GM23338 (cell line): Measurements from ENCODE around the gene SYNDIG1. TPM values are rescaled to one million over a fixed set of nuclear protein-coding genes. Genes with fewer than 3 reads are reported as not detected.

Experiments used
- ATAC-seq: fragments of 200-7000 bp; cut with Tn5 transposase; 3 replicates; pipeline ENCODE4 v1.9.1; 2020
- DNase-seq: peaks from one replicate; pipeline ENCODE4 v3.0.0-alpha.2; 2015; ENCODE audit warnings: low spot score
- H2AFZ ChIP-seq: fragments of 200-600 bp; sonication (generic); 2 replicates; pipeline ENCODE4 v1.8.0; 2016; ENCODE audit warnings: antibody characterized with exemption, mild to moderate bottlenecking, moderate library complexity
- H3F3A ChIP-seq: fragments of 200-600 bp; sonication (generic); replicated peaks from 2 replicates; pipeline ENCODE4 v1.8.0; 2017; ENCODE audit warnings: antibody characterized with exemption, mixed run types, low read depth
- H3K27ac ChIP-seq: fragments of 200-600 bp; sonication (generic); 2 replicates; pipeline ENCODE4 v1.6.1; 2016; ENCODE audit warnings: low read depth
- H3K27me3 ChIP-seq: fragments of 200-600 bp; sonication (generic); 2 replicates; pipeline ENCODE4 v1.8.0; 2016; ENCODE audit warnings: mild to moderate bottlenecking, mixed run types, moderate library complexity; ENCODE audit not compliant: insufficient read depth
- H3K36me3 ChIP-seq: fragments of 200-600 bp; sonication (generic); 2 replicates; pipeline ENCODE4 v1.8.0; 2016; ENCODE audit warnings: mild to moderate bottlenecking; ENCODE audit not compliant: insufficient read depth
- H3K4me1 ChIP-seq: fragments of 200-600 bp; sonication (generic); 2 replicates; pipeline ENCODE4 v1.8.0; 2016; ENCODE audit warnings: mild to moderate bottlenecking, moderate library complexity; ENCODE audit not compliant: insufficient read depth
- H3K4me2 ChIP-seq: fragments of 200-600 bp; sonication (generic); 2 replicates; pipeline ENCODE4 v1.7.1; 2017; ENCODE audit warnings: mixed run types
- H3K4me3 ChIP-seq: fragments of 200-600 bp; sonication (generic); 2 replicates; pipeline ENCODE4 v1.6.1; 2016; ENCODE audit warnings: mixed run types
- H3K79me2 ChIP-seq: fragments of 200-600 bp; sonication (generic); replicated peaks from 2 replicates; pipeline ENCODE4 v1.8.0; 2017; ENCODE audit warnings: mild to moderate bottlenecking; ENCODE audit not compliant: insufficient read depth
- H3K9me2 ChIP-seq: fragments of 200-600 bp; sonication (generic); 2 replicates; pipeline ENCODE4 v1.8.0; 2017; ENCODE audit not compliant: insufficient read depth
- H4K20me1 ChIP-seq: fragments of 200-600 bp; sonication (generic); replicated peaks from 2 replicates; pipeline ENCODE4 v1.8.0; 2017; ENCODE audit warnings: mild to moderate bottlenecking; ENCODE audit not compliant: insufficient read depth
- H3K27ac Mint-ChIP-seq: 2 replicates; pipeline ENCODE4 v1.8.0; 2020; ENCODE audit warnings: inconsistent platforms, mild to moderate bottlenecking, moderate library complexity, mixed read lengths
- H3K27me3 Mint-ChIP-seq: 3 replicates; pipeline ENCODE4 v1.8.0; 2022; ENCODE audit warnings: low read depth, mild to moderate bottlenecking, moderate library complexity, mixed read lengths, inconsistent platforms; ENCODE audit not compliant: insufficient read depth, poor library complexity
- H3K36me3 Mint-ChIP-seq: 3 replicates; pipeline ENCODE4 v1.8.0; 2021; ENCODE audit warnings: low read depth, mild to moderate bottlenecking, inconsistent platforms, moderate library complexity, mixed read lengths
- H3K4me1 Mint-ChIP-seq: 3 replicates; pipeline ENCODE4 v1.8.0; 2020; ENCODE audit warnings: mild to moderate bottlenecking, inconsistent platforms, mixed read lengths
- H3K4me3 Mint-ChIP-seq: 3 replicates; pipeline ENCODE4 v1.8.0; 2021; ENCODE audit warnings: moderate library complexity, mild to moderate bottlenecking, inconsistent platforms, mixed read lengths
- H3K9me3 Mint-ChIP-seq: 3 replicates; pipeline ENCODE4 v1.8.0; 2020; ENCODE audit warnings: moderate library complexity, mild to moderate bottlenecking, inconsistent platforms, mixed read lengths
- EZH2 ChIP-seq: fragments of 200-600 bp; sonication (generic); IDR thresholded peaks from one replicate; pipeline ENCODE4 v1.8.0; 2017; ENCODE audit warnings: antibody characterized with exemption, mild to moderate bottlenecking, low read depth; ENCODE audit not compliant: unreplicated experiment
- EZH2phosphoT487 ChIP-seq: fragments of 200-600 bp; sonication (generic); IDR thresholded peaks from one replicate; pipeline ENCODE4 v1.8.1; 2018; ENCODE audit warnings: antibody characterized with exemption; ENCODE audit not compliant: unreplicated experiment
- JUNB ChIP-seq: IDR thresholded peaks from one replicate; pipeline ENCODE4 v1.6.1; 2016; ENCODE audit warnings: antibody characterized with exemption; ENCODE audit not compliant: unreplicated experiment
- POLR2AphosphoS5 ChIP-seq: IDR thresholded peaks from 2 replicates; pipeline ENCODE4 v1.6.1; 2016; ENCODE audit warnings: antibody characterized with exemption, low read depth
- STAT1 ChIP-seq: IDR thresholded peaks from one replicate; pipeline ENCODE4 v1.6.1; 2016; ENCODE audit warnings: antibody characterized with exemption; ENCODE audit not compliant: unreplicated experiment
- ZNF114 ChIP-seq: fragments of 250-450 bp; sonication (Bioruptor Pico); IDR thresholded peaks from 2 replicates; pipeline ENCODE4 v1.5.0; 2020; ENCODE audit warnings: mild to moderate bottlenecking, moderate library complexity
- ZNF331 ChIP-seq: fragments of 250-450 bp; sonication (Bioruptor Pico); IDR thresholded peaks from 2 replicates; pipeline ENCODE4 v1.5.0; 2020; ENCODE audit warnings: low read depth, mild to moderate bottlenecking, moderate library complexity
- polyA plus RNA-seq: library from polyadenylated mRNA; unstranded; fragments of >200 nt; fragmentation: Nextera tagmentation; extraction: Ambion mirVana; gene quantifications from 2 replicates; pipeline ENCODE4 v1.2.1, GENCODE V29; 2016
- total RNA-seq: library from RNA; depleted of rRNA; stranded (reverse); fragments of >200 nt; shearing (Covaris generic); gene quantifications from 2 replicates; pipeline ENCODE4 v1.2.3, GENCODE V29; 2014
- TF ChIP-seq, protein P1 (sequence below): IDR thresholded peaks from 2 replicates; pipeline ENCODE4 v1.6.1; 2016; ENCODE audit warnings: antibody characterized with exemption
- TF ChIP-seq, protein P2 (sequence below): IDR thresholded peaks from one replicate; pipeline ENCODE4 v1.6.1; 2018; ENCODE audit warnings: antibody characterized with exemption; ENCODE audit not compliant: unreplicated experiment
- TF ChIP-seq, protein P3 (sequence below): fragments of 250-450 bp; sonication (Bioruptor Pico); IDR thresholded peaks from 2 replicates; pipeline ENCODE4 v1.5.0; 2020; ENCODE audit warnings: mild to moderate bottlenecking, moderate library complexity
- TF ChIP-seq, protein P4 (sequence below), 2 experiments: fragments of 200-600 bp in 1 of 2; sonication (generic) in 1 of 2; conservative IDR thresholded peaks; 2 replicates each; pipeline versions ENCODE4 v1.5.1 to v1.6.1; 2016 to 2017; ENCODE audit warnings: antibody characterized with exemption in 2 of 2, low read depth in 2 of 2, mild to moderate bottlenecking in 2 of 2, moderate library complexity in 1 of 2

Gene SYNDIG1
- total and polyA plus RNA-seq, 2 experiments from 2014 or later: 2.8 to 4.8 TPM

DNA sequence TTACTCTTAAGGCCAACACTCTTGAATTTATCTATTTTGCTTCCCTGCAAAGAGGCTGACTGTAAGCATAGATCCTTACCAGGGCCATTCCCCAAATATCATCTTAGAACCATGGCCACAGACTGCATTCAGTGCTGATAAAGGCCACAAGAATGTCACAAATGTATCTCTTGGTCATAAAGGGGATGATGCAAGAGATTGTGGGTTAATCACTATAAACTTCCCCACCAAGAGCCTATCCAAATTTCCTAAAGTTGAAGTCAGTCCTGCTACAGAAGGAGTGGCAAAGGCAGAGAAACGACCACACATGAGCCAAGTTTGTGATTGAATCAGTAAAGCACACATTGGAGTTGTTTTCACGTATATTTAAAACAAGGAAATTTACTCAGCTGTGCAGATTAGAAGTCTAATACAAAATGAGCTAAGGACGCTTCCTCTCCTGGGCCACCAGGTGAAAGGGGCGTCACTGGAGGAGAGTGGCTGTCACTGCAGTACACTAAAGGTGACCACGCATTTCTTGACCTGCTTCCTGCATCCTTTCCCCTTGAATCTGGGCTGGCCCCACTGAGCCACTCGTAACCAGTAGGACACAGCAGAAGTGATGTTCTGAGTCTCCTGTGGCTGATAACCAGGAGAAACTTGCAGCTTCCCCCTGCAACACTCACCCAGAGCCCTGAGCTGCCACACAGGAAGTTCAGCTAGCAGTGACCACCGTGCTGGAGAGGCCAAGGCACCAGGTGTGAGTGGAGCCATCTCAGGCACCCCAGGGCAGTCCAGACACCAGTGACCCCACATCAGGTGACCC, 181.9 kb downstream of the SYNDIG1 start (continued):
- TF ChIP-seq ZNF331 (CRISPR knock-in tag) (no peak), JUNB (no peak), ZNF114 (CRISPR knock-in tag) (no peak), STAT1 (no peak)
- TF ChIP-seq, protein P1, sequence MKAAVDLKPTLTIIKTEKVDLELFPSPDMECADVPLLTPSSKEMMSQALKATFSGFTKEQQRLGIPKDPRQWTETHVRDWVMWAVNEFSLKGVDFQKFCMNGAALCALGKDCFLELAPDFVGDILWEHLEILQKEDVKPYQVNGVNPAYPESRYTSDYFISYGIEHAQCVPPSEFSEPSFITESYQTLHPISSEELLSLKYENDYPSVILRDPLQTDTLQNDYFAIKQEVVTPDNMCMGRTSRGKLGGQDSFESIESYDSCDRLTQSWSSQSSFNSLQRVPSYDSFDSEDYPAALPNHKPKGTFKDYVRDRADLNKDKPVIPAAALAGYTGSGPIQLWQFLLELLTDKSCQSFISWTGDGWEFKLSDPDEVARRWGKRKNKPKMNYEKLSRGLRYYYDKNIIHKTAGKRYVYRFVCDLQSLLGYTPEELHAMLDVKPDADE: no peak
- TF ChIP-seq, protein P2, sequence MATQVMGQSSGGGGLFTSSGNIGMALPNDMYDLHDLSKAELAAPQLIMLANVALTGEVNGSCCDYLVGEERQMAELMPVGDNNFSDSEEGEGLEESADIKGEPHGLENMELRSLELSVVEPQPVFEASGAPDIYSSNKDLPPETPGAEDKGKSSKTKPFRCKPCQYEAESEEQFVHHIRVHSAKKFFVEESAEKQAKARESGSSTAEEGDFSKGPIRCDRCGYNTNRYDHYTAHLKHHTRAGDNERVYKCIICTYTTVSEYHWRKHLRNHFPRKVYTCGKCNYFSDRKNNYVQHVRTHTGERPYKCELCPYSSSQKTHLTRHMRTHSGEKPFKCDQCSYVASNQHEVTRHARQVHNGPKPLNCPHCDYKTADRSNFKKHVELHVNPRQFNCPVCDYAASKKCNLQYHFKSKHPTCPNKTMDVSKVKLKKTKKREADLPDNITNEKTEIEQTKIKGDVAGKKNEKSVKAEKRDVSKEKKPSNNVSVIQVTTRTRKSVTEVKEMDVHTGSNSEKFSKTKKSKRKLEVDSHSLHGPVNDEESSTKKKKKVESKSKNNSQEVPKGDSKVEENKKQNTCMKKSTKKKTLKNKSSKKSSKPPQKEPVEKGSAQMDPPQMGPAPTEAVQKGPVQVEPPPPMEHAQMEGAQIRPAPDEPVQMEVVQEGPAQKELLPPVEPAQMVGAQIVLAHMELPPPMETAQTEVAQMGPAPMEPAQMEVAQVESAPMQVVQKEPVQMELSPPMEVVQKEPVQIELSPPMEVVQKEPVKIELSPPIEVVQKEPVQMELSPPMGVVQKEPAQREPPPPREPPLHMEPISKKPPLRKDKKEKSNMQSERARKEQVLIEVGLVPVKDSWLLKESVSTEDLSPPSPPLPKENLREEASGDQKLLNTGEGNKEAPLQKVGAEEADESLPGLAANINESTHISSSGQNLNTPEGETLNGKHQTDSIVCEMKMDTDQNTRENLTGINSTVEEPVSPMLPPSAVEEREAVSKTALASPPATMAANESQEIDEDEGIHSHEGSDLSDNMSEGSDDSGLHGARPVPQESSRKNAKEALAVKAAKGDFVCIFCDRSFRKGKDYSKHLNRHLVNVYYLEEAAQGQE: no peak

DNA sequence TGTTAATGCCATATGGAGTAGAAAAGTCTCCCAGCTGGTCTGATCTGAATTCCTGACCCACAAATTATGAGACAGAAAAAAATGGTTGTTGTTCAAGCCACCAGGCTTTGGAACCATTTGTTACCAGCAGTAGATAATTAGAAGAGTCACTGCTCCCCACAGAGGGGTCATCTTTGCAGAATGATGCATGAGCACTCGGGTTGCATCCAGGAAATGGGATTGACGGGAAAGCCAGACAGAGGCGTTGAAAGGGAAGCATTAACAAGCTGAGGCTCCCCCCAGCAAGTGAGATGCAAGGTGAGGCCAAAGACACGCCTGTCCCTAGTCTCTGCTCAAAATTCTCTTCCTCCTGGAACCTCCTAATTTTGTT, 182.5 kb downstream of the SYNDIG1 start:
- Histone ChIP-seq H3K4me2 (no peak overlapping the region), H4K20me1 (no peaks in the 10 kb centered on the region), H3K4me1 (no peaks in the 10 kb centered on the region), H3F3A (no peaks in the 10 kb centered on the region), H3K9me2 (no peaks in the 10 kb centered on the region), H3K4me3 (no peak overlapping the region), H3K36me3 (no peaks in the 10 kb centered on the region), H3K27ac (no peak overlapping the region), H2AFZ (no peak overlapping the region), H3K79me2 (no peaks in the 10 kb centered on the region), H3K27me3 (no peaks in the 10 kb centered on the region)
- Mint-ChIP-seq H3K4me1 (no peaks in the 10 kb centered on the region; the same call in 1 of the 3 replicates), H3K9me3 (no peaks in the 10 kb centered on the region), H3K27ac (no peak overlapping the region), H3K4me3 (no peak overlapping the region), H3K27me3 (no peaks in the 10 kb centered on the region), H3K36me3 (no peaks in the 10 kb centered on the region; the same call in 2 of the 3 replicates)
- ATAC-seq (no peak), DNase-seq (no peak)
- TF ChIP-seq, protein P3, sequence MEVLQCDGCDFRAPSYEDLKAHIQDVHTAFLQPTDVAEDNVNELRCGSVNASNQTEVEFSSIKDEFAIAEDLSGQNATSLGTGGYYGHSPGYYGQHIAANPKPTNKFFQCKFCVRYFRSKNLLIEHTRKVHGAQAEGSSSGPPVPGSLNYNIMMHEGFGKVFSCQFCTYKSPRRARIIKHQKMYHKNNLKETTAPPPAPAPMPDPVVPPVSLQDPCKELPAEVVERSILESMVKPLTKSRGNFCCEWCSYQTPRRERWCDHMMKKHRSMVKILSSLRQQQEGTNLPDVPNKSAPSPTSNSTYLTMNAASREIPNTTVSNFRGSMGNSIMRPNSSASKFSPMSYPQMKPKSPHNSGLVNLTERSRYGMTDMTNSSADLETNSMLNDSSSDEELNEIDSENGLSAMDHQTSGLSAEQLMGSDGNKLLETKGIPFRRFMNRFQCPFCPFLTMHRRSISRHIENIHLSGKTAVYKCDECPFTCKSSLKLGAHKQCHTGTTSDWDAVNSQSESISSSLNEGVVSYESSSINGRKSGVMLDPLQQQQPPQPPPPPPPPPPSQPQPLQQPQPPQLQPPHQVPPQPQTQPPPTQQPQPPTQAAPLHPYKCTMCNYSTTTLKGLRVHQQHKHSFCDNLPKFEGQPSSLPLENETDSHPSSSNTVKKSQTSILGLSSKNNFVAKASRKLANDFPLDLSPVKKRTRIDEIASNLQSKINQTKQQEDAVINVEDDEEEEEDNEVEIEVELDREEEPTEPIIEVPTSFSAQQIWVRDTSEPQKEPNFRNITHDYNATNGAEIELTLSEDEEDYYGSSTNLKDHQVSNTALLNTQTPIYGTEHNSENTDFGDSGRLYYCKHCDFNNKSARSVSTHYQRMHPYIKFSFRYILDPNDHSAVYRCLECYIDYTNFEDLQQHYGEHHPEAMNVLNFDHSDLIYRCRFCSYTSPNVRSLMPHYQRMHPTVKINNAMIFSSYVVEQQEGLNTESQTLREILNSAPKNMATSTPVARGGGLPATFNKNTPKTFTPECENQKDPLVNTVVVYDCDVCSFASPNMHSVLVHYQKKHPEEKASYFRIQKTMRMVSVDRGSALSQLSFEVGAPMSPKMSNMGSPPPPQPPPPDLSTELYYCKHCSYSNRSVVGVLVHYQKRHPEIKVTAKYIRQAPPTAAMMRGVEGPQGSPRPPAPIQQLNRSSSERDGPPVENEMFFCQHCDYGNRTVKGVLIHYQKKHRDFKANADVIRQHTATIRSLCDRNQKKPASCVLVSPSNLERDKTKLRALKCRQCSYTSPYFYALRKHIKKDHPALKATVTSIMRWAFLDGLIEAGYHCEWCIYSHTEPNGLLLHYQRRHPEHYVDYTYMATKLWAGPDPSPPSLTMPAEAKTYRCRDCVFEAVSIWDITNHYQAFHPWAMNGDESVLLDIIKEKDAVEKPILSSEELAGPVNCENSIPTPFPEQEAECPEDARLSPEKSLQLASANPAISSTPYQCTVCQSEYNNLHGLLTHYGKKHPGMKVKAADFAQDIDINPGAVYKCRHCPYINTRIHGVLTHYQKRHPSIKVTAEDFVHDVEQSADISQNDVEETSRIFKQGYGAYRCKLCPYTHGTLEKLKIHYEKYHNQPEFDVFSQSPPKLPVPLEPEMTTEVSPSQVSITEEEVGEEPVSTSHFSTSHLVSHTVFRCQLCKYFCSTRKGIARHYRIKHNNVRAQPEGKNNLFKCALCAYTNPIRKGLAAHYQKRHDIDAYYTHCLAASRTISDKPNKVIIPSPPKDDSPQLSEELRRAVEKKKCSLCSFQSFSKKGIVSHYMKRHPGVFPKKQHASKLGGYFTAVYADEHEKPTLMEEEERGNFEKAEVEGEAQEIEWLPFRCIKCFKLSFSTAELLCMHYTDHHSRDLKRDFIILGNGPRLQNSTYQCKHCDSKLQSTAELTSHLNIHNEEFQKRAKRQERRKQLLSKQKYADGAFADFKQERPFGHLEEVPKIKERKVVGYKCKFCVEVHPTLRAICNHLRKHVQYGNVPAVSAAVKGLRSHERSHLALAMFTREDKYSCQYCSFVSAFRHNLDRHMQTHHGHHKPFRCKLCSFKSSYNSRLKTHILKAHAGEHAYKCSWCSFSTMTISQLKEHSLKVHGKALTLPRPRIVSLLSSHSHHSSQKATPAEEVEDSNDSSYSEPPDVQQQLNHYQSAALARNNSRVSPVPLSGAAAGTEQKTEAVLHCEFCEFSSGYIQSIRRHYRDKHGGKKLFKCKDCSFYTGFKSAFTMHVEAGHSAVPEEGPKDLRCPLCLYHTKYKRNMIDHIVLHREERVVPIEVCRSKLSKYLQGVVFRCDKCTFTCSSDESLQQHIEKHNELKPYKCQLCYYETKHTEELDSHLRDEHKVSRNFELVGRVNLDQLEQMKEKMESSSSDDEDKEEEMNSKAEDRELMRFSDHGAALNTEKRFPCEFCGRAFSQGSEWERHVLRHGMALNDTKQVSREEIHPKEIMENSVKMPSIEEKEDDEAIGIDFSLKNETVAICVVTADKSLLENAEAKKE (CRISPR knock-in tag): no peak
- TF ChIP-seq JUNB (no peak), EZH2 (no peak), ZNF331 (CRISPR knock-in tag) (no peak), POLR2AphosphoS5 (no peak), STAT1 (no peak), EZH2phosphoT487 (no peak)
- TF ChIP-seq, protein P4, sequence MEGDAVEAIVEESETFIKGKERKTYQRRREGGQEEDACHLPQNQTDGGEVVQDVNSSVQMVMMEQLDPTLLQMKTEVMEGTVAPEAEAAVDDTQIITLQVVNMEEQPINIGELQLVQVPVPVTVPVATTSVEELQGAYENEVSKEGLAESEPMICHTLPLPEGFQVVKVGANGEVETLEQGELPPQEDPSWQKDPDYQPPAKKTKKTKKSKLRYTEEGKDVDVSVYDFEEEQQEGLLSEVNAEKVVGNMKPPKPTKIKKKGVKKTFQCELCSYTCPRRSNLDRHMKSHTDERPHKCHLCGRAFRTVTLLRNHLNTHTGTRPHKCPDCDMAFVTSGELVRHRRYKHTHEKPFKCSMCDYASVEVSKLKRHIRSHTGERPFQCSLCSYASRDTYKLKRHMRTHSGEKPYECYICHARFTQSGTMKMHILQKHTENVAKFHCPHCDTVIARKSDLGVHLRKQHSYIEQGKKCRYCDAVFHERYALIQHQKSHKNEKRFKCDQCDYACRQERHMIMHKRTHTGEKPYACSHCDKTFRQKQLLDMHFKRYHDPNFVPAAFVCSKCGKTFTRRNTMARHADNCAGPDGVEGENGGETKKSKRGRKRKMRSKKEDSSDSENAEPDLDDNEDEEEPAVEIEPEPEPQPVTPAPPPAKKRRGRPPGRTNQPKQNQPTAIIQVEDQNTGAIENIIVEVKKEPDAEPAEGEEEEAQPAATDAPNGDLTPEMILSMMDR (conservative IDR thresholded peaks at IDR 0.05; ENCODE audit: low read depth in 2 of 2): no peak
